Vagina (tissue), 2 donors: ENCODE results near the gene DVL1.

Experiments used
- CTCF ChIP-seq, 3 experiments: fragments of 450-650 bp in 2 of 3; fragments of 200-600 bp in 1 of 3; sonication (generic) in 1 of 3; IDR thresholded peaks; one replicate each; pipeline ENCODE4 v1.5.1; 2017 to 2019; ENCODE audit warnings: antibody characterized with exemption in 3 of 3, mild to moderate bottlenecking in 2 of 3, moderate library complexity in 2 of 3
- POLR2A ChIP-seq, 2 donors: fragments of 450-650 bp; IDR thresholded peaks; one replicate each; pipeline ENCODE4 v1.6.1; 2017; ENCODE audit warnings: antibody characterized with exemption in 2 of 2, mild to moderate bottlenecking in 2 of 2, moderate library complexity in 2 of 2
- POLR2AphosphoS5 ChIP-seq, 2 donors: sonication (generic); formaldehyde crosslinking; IDR thresholded peaks; one replicate each; pipeline ENCODE4 v1.9.0; 2017; ENCODE audit warnings: antibody characterized with exemption in 2 of 2, mild to moderate bottlenecking in 2 of 2, low read depth in 1 of 2; ENCODE audit not compliant: insufficient read depth in 1 of 2

- no peak for TF ChIP-seq CTCF (IDR thresholded peaks at IDR 0.05)
- no peak for TF ChIP-seq POLR2AphosphoS5 (IDR thresholded peaks at IDR 0.05; ENCODE audit: insufficient read depth in 1 of 2, low read depth in 1 of 2)
- no peak for TF ChIP-seq POLR2A (IDR thresholded peaks at IDR 0.05)
Measured at GRCh38 chr1:1300352-1300739, 48.9 kb downstream of the DVL1 start.
